HepG2 (cell line): ENCODE results near the gene VSIG10L. TPM values are rescaled to one million over a fixed set of nuclear protein-coding genes. Genes with fewer than 3 reads are reported as not detected.

Experiments used
- JDP2 ChIP-seq: sonication (generic); formaldehyde crosslinking; IDR thresholded peaks from 2 replicates; pipeline ENCODE4 v1.8.1; 2022; ENCODE audit warnings: missing genetic modification reagents, borderline replicate concordance
- KAT8 ChIP-seq: IDR thresholded peaks from 2 replicates; pipeline ENCODE4 v1.6.1; 2016; ENCODE audit warnings: missing genetic modification reagents, missing compliant biosample characterization
- MXD4 ChIP-seq: IDR thresholded peaks from 2 replicates; pipeline ENCODE4 v1.6.1; 2016; ENCODE audit warnings: mild to moderate bottlenecking, missing biosample characterization, missing genetic modification reagents
- SP1 ChIP-seq, 2 experiments: fragments of 450-650 bp in 1 of 2; sonication (generic) in 1 of 2; formaldehyde crosslinking in 1 of 2; IDR thresholded peaks; 2 replicates each; pipeline versions ENCODE4 v1.4.0 to v1.6.1; 2016 to 2020; ENCODE audit warnings: missing genetic modification reagents in 1 of 2
- TCF7L2 ChIP-seq: IDR thresholded peaks from 2 replicates; pipeline ENCODE4 v1.6.1; 2011; ENCODE audit warnings: mild to moderate bottlenecking, low read depth, low read length, moderate library complexity
- ZNF274 ChIP-seq: sonication (generic); formaldehyde crosslinking; IDR thresholded peaks from 2 replicates; pipeline ENCODE4 v1.5.1; 2020; ENCODE audit warnings: mild to moderate bottlenecking, missing genetic modification reagents
- ZNF317 ChIP-seq: sonication (generic); formaldehyde crosslinking; IDR thresholded peaks from 2 replicates; pipeline ENCODE4 v1.5.0; 2020; ENCODE audit warnings: mild to moderate bottlenecking, missing genetic modification reagents
- ZNF879 ChIP-seq: sonication (generic); formaldehyde crosslinking; IDR thresholded peaks from 2 replicates; pipeline ENCODE4 v1.8.1; 2023; ENCODE audit warnings: missing genetic modification reagents
- ZSCAN20 ChIP-seq: sonication (generic); formaldehyde crosslinking; IDR thresholded peaks from 2 replicates; pipeline ENCODE4 v1.4.0; 2020; ENCODE audit warnings: missing genetic modification reagents, mild to moderate bottlenecking, borderline replicate concordance
- polyA plus RNA-seq, 8 experiments: library from polyadenylated mRNA; depleted of rRNA in 3 of 8; stranded (reverse) in 7 of 8; unstranded in 1 of 8; fragments of >200 nt; fragmentation: Illumina TruSeq in 4 of 8; extraction: Trizol in 4 of 8; gene quantifications; 2 replicates each; pipeline versions ENCODE4 v1.2.1 to v1.2.3, GENCODE V29; 2011 to 2016; ENCODE audit warnings: low read depth in 4 of 8, missing spikeins in 1 of 8, mixed read lengths in 1 of 8; ENCODE audit not compliant: insufficient read depth in 1 of 8
- total RNA-seq, 5 experiments: library from RNA; depleted of rRNA; stranded (reverse); fragments of >200 nt; fragmentation: Illumina TruSeq; extraction: Trizol; gene quantifications; 2 replicates each; pipeline ENCODE4 v1.2.3, GENCODE V29; 2016; ENCODE audit warnings: low read depth in 1 of 5
- TF ChIP-seq, protein P1 (sequence below): sonication (generic); formaldehyde crosslinking; conservative IDR thresholded peaks from 2 replicates; pipeline ENCODE4 v1.4.0; 2020; ENCODE audit warnings: mild to moderate bottlenecking, missing genetic modification reagents, moderate library complexity
- TF ChIP-seq, protein P2 (sequence below): sonication (generic); formaldehyde crosslinking; IDR thresholded peaks from 2 replicates; pipeline ENCODE4 v1.4.0; 2020; ENCODE audit warnings: missing genetic modification reagents
- TF ChIP-seq, protein P3 (sequence below): fragments of 450-650 bp; IDR thresholded peaks from 2 replicates; pipeline ENCODE4 v1.6.1; 2017; ENCODE audit warnings: mild to moderate bottlenecking
- TF ChIP-seq, protein P4 (sequence below), 2 experiments: sonication (generic) in 1 of 2; formaldehyde crosslinking in 1 of 2; IDR thresholded peaks; 2 replicates each; pipeline versions ENCODE4 v1.6.1 to v1.9.0; 2014 to 2022; ENCODE audit warnings: antibody characterized with exemption in 1 of 2, borderline replicate concordance in 1 of 2, inconsistent platforms in 1 of 2, low read depth in 1 of 2, missing genetic modification reagents in 1 of 2

VSIG10L gene
- total and polyA plus RNA-seq, 2 of the 13 experiments (the other 11 are each of a cell fraction or from before 2014, with no cell fraction given), result 2.7 to 8.5 TPM

DNA sequence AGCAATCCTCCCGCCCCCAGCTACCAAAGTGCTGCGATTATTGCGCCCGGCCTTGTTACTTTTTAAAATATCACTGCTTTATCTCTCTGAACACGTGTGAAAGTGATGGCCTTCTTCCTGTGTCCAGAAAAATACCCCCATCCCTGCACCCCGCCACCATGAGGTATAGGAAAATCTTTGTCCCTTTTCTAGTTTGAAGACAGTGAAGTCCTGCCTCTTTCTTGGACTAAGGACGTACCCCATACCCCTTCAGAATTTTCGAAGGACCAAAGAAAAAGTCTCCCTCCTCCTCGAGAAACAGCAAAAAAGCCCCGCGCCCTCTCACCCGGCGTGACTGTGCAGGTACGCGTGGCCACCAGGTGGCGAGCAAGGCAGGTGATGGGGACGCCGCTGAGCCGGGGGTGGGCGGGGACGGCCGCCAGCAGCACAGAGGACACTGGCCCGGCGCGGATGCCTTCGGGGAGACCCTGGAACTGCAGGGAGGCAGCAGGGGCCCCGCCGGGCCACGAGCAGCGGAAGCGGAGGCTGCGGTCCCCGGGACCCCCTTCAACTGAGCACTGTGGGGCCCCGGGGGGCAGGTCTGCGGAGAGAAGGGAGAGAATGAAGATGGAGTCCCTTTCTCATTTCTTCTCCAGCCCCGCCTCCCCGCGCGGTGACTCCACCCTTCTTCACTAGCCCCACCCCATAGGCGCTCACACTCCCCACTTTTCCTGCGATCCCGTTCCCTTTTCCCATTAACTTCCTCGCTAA, 3.2 kb downstream of the VSIG10L start (continued):
- TF ChIP-seq, protein P1, sequence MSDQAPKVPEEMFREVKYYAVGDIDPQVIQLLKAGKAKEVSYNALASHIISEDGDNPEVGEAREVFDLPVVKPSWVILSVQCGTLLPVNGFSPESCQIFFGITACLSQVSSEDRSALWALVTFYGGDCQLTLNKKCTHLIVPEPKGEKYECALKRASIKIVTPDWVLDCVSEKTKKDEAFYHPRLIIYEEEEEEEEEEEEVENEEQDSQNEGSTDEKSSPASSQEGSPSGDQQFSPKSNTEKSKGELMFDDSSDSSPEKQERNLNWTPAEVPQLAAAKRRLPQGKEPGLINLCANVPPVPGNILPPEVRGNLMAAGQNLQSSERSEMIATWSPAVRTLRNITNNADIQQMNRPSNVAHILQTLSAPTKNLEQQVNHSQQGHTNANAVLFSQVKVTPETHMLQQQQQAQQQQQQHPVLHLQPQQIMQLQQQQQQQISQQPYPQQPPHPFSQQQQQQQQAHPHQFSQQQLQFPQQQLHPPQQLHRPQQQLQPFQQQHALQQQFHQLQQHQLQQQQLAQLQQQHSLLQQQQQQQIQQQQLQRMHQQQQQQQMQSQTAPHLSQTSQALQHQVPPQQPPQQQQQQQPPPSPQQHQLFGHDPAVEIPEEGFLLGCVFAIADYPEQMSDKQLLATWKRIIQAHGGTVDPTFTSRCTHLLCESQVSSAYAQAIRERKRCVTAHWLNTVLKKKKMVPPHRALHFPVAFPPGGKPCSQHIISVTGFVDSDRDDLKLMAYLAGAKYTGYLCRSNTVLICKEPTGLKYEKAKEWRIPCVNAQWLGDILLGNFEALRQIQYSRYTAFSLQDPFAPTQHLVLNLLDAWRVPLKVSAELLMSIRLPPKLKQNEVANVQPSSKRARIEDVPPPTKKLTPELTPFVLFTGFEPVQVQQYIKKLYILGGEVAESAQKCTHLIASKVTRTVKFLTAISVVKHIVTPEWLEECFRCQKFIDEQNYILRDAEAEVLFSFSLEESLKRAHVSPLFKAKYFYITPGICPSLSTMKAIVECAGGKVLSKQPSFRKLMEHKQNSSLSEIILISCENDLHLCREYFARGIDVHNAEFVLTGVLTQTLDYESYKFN (CRISPR knock-in tag), result no peak; the same call in 1 of the 2 replicates
- TF ChIP-seq ZNF317 (peak; percentile 95), SP1 (IDR thresholded peaks at IDR 0.05) (no peak), SP1 (CRISPR knock-in tag; IDR thresholded peaks at IDR 0.05) (peak; percentile 54), KAT8 (CRISPR knock-in tag) (0 out of 2 replicates have a peak, but pooled peaks have one; percentile 12), JDP2 (CRISPR knock-in tag) (no peak), TCF7L2 (no peak), MXD4 (0 out of 2 replicates have a peak, but pooled peaks have one; percentile 34), ZNF879 (CRISPR knock-in tag) (no peak), ZNF274 (CRISPR knock-in tag) (0 out of 2 replicates have a peak, but pooled peaks have one; percentile 4), ZSCAN20 (CRISPR knock-in tag) (no peak)
- TF ChIP-seq, protein P2, sequence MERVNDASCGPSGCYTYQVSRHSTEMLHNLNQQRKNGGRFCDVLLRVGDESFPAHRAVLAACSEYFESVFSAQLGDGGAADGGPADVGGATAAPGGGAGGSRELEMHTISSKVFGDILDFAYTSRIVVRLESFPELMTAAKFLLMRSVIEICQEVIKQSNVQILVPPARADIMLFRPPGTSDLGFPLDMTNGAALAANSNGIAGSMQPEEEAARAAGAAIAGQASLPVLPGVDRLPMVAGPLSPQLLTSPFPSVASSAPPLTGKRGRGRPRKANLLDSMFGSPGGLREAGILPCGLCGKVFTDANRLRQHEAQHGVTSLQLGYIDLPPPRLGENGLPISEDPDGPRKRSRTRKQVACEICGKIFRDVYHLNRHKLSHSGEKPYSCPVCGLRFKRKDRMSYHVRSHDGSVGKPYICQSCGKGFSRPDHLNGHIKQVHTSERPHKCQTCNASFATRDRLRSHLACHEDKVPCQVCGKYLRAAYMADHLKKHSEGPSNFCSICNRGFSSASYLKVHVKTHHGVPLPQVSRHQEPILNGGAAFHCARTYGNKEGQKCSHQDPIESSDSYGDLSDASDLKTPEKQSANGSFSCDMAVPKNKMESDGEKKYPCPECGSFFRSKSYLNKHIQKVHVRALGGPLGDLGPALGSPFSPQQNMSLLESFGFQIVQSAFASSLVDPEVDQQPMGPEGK (CRISPR knock-in tag), result peak; percentile 48
- TF ChIP-seq, protein P3, sequence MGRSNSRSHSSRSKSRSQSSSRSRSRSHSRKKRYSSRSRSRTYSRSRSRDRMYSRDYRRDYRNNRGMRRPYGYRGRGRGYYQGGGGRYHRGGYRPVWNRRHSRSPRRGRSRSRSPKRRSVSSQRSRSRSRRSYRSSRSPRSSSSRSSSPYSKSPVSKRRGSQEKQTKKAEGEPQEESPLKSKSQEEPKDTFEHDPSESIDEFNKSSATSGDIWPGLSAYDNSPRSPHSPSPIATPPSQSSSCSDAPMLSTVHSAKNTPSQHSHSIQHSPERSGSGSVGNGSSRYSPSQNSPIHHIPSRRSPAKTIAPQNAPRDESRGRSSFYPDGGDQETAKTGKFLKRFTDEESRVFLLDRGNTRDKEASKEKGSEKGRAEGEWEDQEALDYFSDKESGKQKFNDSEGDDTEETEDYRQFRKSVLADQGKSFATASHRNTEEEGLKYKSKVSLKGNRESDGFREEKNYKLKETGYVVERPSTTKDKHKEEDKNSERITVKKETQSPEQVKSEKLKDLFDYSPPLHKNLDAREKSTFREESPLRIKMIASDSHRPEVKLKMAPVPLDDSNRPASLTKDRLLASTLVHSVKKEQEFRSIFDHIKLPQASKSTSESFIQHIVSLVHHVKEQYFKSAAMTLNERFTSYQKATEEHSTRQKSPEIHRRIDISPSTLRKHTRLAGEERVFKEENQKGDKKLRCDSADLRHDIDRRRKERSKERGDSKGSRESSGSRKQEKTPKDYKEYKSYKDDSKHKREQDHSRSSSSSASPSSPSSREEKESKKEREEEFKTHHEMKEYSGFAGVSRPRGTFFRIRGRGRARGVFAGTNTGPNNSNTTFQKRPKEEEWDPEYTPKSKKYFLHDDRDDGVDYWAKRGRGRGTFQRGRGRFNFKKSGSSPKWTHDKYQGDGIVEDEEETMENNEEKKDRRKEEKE, result no peak
- TF ChIP-seq, protein P4, sequence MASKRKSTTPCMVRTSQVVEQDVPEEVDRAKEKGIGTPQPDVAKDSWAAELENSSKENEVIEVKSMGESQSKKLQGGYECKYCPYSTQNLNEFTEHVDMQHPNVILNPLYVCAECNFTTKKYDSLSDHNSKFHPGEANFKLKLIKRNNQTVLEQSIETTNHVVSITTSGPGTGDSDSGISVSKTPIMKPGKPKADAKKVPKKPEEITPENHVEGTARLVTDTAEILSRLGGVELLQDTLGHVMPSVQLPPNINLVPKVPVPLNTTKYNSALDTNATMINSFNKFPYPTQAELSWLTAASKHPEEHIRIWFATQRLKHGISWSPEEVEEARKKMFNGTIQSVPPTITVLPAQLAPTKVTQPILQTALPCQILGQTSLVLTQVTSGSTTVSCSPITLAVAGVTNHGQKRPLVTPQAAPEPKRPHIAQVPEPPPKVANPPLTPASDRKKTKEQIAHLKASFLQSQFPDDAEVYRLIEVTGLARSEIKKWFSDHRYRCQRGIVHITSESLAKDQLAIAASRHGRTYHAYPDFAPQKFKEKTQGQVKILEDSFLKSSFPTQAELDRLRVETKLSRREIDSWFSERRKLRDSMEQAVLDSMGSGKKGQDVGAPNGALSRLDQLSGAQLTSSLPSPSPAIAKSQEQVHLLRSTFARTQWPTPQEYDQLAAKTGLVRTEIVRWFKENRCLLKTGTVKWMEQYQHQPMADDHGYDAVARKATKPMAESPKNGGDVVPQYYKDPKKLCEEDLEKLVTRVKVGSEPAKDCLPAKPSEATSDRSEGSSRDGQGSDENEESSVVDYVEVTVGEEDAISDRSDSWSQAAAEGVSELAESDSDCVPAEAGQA (IDR thresholded peaks at IDR 0.05; ENCODE audit: low read depth), result no peak
- TF ChIP-seq, protein P4 (CRISPR knock-in tag; IDR thresholded peaks at IDR 0.05; ENCODE audit: borderline replicate concordance), result no peak
